ENCODE results near the gene SLC35F6.

DNA sequence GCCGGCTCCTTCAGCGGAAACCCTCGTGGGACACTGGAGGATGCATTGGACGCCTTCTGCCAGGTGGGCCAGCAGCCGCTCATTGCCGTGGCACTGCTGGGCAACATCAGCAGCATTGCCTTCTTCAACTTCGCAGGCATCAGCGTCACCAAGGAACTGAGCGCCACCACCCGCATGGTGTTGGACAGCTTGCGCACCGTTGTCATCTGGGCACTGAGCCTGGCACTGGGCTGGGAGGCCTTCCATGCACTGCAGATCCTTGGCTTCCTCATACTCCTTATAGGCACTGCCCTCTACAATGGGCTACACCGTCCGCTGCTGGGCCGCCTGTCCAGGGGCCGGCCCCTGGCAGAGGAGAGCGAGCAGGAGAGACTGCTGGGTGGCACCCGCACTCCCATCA lies 14.0 kb downstream of the SLC35F6 start:
- TF ChIP-seq EZH2phosphoT487 (IDR thresholded peaks at IDR 0.05; ENCODE audit: low read length) = no peak
- TF ChIP-seq, protein P1, sequence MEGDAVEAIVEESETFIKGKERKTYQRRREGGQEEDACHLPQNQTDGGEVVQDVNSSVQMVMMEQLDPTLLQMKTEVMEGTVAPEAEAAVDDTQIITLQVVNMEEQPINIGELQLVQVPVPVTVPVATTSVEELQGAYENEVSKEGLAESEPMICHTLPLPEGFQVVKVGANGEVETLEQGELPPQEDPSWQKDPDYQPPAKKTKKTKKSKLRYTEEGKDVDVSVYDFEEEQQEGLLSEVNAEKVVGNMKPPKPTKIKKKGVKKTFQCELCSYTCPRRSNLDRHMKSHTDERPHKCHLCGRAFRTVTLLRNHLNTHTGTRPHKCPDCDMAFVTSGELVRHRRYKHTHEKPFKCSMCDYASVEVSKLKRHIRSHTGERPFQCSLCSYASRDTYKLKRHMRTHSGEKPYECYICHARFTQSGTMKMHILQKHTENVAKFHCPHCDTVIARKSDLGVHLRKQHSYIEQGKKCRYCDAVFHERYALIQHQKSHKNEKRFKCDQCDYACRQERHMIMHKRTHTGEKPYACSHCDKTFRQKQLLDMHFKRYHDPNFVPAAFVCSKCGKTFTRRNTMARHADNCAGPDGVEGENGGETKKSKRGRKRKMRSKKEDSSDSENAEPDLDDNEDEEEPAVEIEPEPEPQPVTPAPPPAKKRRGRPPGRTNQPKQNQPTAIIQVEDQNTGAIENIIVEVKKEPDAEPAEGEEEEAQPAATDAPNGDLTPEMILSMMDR (IDR thresholded peaks at IDR 0.05; ENCODE audit: low read length) = no peak

All from MM.1S (cell line).